Measurements from ENCODE around the gene SRF. TPM values are rescaled to one million over a fixed set of nuclear protein-coding genes. Genes with fewer than 3 reads are reported as not detected.

The SRF gene
- total RNA-seq, 4 donors from 2014 or later, result 18.2 to 109 (median 36.9) TPM

DNA sequence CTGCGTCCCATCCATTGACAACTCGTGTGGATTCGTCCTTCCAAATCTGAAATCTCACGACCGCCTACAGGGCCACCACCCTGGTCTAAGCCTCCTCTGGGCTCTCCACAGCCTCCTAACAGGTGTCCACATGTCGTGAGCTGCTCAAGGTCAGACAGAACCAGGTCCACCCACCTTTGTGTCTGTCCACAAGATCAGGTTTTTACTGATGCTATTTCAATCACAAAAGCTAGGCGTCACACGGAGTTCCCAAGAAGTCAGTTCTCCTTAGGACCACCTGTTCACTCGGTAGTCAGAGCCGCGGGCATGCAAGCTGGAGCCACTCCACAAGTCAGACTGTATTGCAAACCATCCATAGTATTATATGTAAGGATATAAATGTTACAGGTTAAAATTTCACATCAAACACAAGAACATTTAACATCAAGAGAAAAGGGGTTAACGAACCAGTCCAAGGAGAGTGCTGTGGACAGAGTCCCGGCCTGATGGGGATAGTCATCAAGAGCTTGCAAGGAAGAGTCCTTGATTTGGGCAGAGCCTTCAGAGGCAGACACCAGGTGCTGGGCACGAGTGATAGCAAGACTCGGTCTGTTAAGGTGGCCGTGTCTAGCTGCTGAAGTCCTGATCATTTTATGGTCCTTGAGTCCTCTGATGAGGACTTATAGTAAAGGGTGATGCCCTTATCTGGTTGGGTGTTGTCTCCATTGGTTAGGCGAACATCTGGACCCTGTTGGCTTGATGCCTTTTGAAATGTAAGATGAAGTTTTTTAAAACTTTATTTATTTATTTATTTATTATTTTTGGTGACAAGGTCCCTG is 58.9 kb downstream of the SRF start:
- intact Hi-C loops (cut with DNase I; ENCODE audit: low total_unique reads), result no loop called here
- H3K27ac ChIP-seq, result peak overlapping the region; percentile 70 to 73
- no peaks in the 10 kb centered on the region for H3K9me3 ChIP-seq
- no peak for DNase-seq
- peak overlapping the region; percentile 47 to 60 for H3K4me3 ChIP-seq
- no peaks in the 10 kb centered on the region for H3K27me3 ChIP-seq
- TF ChIP-seq CTCF (IDR thresholded peaks at IDR 0.05) (no peak), POLR2A (IDR thresholded peaks at IDR 0.05) (no peak)
- H3K4me1 ChIP-seq, result no peaks in the 10 kb centered on the region
- H3K36me3 ChIP-seq, result no peaks in the 10 kb centered on the region

DNA sequence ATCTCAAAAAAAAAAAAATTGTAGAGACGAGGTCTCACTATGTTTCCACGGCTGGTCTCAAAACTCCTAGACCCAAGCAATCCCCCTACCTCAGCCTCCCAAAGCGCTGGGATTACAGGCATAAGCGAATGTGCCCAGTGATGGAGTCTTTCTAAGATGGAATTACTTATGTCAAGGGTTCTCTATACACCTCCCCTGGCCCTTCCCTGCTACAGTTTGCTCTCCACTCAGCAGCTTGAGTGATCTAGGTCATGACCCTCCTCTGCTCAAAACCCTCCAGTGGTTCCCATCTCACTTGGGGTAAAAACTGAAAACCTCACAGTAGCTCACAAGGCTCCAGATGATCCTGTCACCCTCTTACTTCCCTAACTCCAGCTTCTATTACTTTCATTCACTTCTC is 60.0 kb downstream of the SRF start:
- Histone ChIP-seq H3K27ac (no peak overlapping the region), H3K9me3 (no peaks in the 10 kb centered on the region), H3K27me3 (no peaks in the 10 kb centered on the region), H3K4me3 (no peak overlapping the region), H3K4me1 (no peaks in the 10 kb centered on the region), H3K36me3 (no peaks in the 10 kb centered on the region)
- intact Hi-C loops (cut with DNase I; ENCODE audit: low total_unique reads), result no loop called here
- DNase-seq, result no peak
- TF ChIP-seq POLR2A (IDR thresholded peaks at IDR 0.05) (no peak), CTCF (IDR thresholded peaks at IDR 0.05) (no peak)

Other genes with a start within 250 kb of the SRF start
- 100 to 1,000 TPM in 1 of 4 donors, 10 to 100 TPM in 3; 23.2 to 130 (median 39.1) TPM for gene CNPY3, start 241.8 kb upstream of the SRF start, total RNA-seq
- 1 to 10 TPM in 1 of 4 donors, not detected in 3; 1.7 TPM for gene GNMT, start 210.5 kb upstream of the SRF start, total RNA-seq
- 10 to 100 TPM; 19.2 to 38.2 (median 23.1) TPM for gene PEX6, start 192.1 kb upstream of the SRF start, total RNA-seq
- gene PPP2R5D, start 186.7 kb upstream of the SRF start, total RNA-seq, result 10 to 100 TPM; 28.7 to 43.8 (median 36.4) TPM
- 10 to 100 TPM; 39.1 to 81.7 (median 43.2) TPM for gene MEA1, start 157.3 kb upstream of the SRF start, total RNA-seq
- gene KLHDC3, start 157.0 kb upstream of the SRF start, total RNA-seq, result 100 to 1,000 TPM in 1 of 4 donors, 10 to 100 TPM in 3; 19.7 to 152 (median 56.8) TPM
- gene RRP36, start 149.6 kb upstream of the SRF start, total RNA-seq, result 10 to 100 TPM; 30.5 to 57.2 (median 45.9) TPM
- 10 to 100 TPM in 2 of 4 donors, 1 to 10 TPM in 2; 6.4 to 65.1 (median 18.9) TPM for gene CUL7, start 117.4 kb upstream of the SRF start, total RNA-seq
- 10 to 100 TPM; 14.4 to 44.4 (median 16.1) TPM for gene MRPL2, start 111.8 kb upstream of the SRF start, total RNA-seq
- 10 to 100 TPM in 3 of 4 donors, 1 to 10 TPM in 1; 2.8 to 30.6 (median 27.2) TPM for gene KLC4, start 111.6 kb upstream of the SRF start, total RNA-seq
- gene PTK7, start 95.0 kb upstream of the SRF start, total RNA-seq, result 100 to 1,000 TPM in 3 of 4 donors, 10 to 100 TPM in 1; 53.8 to 247 (median 153) TPM
- 10 to 100 TPM; 31.0 to 52.6 (median 38.8) TPM for gene CUL9, start 10.9 kb downstream of the SRF start, total RNA-seq
- gene DNPH1, start 58.2 kb downstream of the SRF start, total RNA-seq, result 10 to 100 TPM; 23.4 to 68.4 (median 33.2) TPM
- gene TTBK1, start 72.2 kb downstream of the SRF start, total RNA-seq, result under 1 TPM in 2 of 4 donors, not detected in 2; 0.06 to 0.14 TPM
- not detected for gene SLC22A7, start 127.0 kb downstream of the SRF start, total RNA-seq
- 1 to 10 TPM in 2 of 4 donors, not detected in 2; 1.5 to 2.7 TPM for gene CRIP3, start 137.6 kb downstream of the SRF start, total RNA-seq
- gene ZNF318, start 198.4 kb downstream of the SRF start, total RNA-seq, result 10 to 100 TPM in 3 of 4 donors, 1 to 10 TPM in 1; 3.8 to 38.0 (median 24.0) TPM

All from uterus (tissue), 4 donors.